NCI-H446 (cell line): Measurements from ENCODE around the gene RAD17.
"Not testable (repeated sequence)": the region's sequence is repeated elsewhere in the genome, so short reads cannot be mapped to it uniquely, and the experiment has no call there.

Source experiments
- DNase-seq, 2 experiments: peaks; one replicate each; lab custom pipeline; 2025; lab: John Stamatoyannopoulos, UW

The RAD17 gene

DNA sequence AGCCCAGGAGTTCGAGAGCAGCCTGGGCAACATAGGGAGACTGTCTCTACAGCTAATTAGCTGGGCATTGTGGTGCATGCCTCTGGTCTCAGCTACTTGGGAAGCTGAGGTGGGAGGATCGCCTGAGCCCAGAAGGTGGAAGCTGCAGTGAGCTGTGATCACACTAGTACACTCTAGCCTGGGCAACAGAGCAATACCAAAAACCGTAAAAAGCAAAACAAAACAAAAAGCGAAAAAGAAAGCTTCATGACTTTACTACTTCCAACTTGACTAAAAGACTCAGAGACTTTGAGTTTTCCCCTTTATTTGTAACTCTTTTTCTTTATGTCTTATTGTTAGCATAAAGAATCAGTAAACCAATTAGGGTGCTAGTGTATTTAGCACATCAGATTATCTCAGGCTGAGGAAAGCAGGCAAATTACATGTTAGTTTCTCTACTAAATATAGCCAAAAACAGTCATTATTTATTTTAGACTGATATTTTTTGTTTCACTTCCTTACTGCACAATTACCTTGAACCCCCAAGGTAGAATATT, 5.4 kb downstream of the RAD17 start:
- DNase-seq, result no peak

DNA sequence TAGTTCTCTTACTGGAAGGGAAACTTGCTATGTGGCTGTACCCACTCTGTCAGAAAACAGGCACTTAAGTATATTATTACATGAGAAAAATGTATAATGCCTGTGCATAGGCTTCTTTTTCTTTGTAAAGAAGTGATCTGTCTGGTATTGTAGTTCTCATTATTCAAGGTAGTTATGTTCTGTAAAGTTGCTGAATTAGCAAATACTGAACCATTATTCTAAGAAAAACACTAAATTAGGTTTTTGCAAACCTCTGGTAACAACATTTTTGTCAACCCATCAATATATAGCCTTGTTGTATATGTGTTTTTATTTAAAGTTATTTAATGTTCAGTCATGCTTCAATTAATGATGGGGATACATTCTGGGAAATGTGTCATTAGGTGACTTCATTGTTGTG, 8.8 kb downstream of the RAD17 start:
- DNase-seq, result no peak

DNA sequence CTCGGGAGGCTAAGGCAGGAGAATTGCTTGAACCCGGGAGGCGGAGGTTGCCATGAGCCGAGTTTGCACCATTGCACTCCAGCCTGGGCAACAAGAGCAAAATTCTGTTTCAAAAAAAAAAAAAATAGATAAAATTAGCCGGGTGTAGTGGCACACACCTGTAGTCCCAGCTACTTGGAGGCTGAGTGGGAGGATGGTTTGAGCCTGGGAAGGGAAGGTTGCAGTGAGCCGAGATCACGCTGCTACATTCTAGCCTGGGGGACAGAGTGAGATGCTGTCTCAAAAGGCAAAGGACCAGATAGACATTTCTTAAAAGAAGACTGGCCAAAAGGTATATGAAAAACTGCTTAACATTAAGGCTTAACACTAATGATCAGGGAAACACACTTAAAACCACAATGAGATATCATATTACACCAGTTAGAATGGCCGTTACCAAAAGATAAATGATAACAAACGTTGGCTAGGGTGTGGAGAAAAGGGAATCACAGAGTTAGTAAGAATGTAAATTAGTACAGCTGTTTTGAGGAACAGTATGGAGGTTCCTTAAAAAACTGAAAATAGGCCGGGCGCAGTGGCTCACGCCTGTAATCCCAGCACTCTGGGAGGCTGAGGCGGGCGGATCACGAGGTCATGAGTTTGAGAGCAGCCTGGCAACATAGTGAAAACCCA, 35.2 kb downstream of the RAD17 start:
- DNase-seq, result no peak

DNA sequence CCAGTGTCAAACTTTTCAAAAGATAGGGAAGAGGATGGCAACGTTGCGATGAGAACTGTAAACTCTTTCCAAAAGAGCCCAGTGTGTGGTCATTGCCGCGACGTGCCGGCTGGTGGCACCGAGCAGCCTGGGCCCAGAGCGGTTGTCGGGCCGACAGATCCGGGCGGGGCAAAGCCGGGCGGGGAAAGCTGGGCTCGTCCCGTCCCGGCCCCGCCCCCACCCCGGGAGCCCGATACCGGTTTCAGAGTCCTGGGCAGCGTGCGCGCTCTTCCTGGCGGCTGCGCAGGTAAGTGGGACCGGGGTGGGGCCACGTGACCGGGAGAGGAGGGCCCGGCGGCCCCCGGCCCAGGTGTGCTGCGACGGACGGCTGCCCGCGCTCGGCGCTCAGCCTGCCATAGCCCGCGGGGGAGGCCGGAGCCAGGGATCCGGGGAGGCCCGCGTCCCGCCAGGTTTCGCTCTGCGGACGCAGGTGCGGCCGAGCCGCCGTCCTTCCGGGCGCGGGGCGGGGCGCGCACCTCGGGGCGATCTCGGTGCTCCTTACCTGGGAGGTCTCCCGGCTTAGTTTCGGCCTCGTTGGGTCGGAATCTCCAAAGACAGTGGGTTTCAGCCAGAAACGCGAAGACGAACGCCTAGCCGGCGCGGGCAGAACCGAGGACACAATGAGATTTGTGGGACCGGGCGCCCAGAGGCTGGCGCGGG, 45.4 kb downstream of the RAD17 start, which contains the start of gene MARVELD2:
Gene MARVELD2, plus strand, starts transcription at position 232 of the 699 bp plus-strand sequence. CDS start 4,270 bp downstream, outside the sequence.
- DNase-seq, result no peak

DNA sequence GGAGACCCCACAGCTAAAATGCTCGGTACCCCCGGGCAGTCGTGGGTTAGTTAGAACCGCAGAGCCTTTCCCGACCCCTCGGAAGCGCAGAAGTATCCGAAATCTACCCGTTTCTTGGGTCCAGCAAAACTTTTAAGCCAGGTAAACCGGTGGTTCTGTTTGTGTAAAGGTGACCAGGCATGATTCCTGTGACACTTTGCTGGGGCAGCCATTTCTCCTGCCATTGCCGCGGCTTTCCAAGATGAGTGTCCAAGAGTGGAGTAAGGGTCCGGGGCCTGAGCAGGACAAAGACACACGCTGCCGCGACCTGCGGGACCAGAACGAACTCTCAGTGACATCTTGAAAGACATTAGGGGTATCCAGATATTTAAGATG, 46.0 kb downstream of the RAD17 start:
- DNase-seq, result no peak

DNA sequence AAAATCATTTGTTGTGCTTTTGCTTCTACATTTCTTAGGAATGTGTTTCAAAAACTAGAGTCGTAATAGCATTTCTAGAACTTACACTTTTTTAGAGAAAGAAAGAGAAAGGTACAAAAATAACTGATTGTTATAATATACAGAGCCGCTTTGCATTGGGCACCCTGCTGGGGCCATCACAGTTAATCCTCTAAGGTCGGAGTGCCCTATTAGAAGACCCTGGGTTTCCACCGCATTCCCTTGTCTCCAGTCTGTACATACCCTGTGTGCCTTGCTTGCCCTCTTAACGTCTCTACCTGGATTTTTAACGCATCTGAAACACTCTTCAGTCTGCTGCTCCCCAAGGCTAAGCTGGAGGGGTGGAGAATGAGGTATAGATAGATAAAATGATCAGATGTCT, 46.6 kb downstream of the RAD17 start:
- no peak for DNase-seq

DNA sequence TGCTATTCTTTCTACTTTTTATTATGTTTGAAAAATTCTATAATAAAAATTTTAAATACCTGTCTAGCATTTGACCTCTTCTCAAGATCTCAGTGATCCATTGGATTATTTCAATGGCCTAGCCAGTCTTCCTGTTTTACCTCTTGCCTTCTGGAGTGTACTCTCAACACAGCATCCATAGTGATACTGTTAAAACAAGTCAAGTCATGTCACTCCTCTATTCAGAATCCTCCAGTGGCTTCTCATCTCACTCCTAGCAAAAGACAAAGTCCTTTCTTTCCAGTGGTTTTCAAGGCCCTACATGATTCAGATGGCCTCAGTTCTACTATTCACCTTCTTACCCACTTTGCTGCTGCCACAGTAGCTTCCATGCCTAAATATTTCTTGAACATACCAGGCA, 47.1 kb downstream of the RAD17 start:
- DNase-seq, result no peak

DNA sequence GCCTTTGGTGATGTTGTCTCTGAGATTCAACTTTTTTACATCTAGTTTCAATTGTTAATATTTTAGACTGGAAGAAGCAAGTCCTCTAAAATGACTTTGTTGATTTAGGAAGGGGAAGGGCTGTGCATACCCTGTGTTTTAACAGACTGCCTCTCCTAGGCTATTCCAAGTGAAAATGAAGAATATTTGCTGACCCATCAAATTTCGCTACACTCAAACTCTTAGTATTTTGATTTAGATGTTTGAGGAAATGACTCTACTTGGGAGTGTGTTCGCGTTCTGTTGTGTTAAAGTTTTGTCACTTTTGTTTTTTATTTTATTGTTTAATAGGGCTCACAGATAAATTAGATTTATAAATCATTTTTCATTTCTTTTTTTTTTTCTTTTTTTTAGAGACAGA, 48.9 kb downstream of the RAD17 start:
- no peak for DNase-seq

DNA sequence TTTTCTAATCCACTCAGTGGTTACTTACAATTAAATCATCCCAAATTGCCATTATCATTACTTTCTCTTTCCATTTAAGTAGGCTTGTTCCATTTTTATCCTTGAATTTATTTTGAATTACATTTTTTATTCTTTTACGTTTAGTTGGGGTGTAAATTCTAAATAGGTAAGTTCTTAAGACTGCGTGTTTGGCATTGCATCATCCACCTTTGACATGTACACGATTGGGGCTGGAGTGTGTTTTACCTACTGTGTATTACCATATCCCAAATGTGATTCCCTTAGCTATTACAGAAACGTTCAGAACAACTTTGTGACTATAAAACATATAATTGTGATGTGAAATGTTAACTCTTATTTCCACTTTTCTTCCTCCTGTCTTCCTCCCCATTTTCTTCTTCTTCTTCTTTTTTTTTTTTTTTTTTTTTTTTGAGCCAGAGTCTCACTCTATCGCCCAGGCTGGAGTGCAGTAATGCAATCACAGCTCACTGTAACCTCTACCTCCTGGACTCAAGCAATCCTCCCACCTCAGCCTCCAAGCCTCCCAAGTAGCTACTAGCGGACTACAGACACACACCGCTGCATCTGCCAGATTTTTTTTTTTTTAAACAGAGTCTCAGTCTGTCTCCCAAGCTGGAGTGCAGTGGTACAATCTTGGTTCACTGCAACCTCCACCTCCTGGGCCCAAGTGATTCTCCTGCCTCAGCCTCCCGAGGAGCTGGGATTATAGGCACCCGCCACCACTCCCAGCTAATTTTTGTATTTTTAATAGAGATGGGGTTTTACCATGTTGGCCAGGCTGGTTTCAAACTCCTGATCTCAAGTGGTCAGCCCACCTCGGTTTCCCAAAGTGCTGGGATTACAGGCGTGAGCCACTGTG, 62.0 kb downstream of the RAD17 start:
- no peak for DNase-seq

DNA sequence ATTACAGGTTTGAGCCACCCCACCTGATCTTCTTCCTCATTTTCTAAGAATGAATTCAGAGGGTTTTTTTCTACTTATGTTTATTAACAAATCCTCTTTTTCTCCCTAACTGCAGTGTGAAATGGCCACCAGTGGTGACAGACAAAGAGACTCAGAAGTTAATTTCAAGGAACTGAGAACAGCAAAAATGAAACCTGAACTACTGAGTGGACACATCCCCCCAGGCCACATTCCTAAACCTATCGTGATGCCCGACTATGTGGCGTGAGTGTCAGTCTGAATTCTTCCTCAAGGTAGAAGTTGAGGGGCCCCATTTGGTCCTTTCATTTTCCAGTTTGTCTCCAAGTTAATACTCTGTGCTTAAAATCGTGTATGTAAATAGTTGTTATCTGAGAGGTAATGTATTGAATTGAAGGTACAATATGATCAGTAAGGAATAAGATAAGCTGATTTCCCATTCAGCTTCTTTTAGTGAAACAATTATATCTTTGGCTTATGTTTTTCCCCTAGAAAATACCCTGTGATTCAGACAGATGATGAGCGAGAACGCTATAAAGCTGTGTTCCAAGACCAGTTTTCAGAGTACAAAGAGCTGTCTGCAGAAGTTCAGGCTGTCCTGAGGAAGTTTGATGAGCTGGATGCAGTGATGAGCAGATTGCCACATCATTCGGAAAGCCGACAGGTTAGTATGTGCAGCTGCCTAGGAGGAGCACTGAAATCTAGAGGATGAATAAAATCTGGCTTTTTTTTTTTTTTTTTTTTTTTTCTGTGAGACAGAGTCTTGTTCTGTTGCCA, 63.0 kb downstream of the RAD17 start:
- no peak for DNase-seq

DNA sequence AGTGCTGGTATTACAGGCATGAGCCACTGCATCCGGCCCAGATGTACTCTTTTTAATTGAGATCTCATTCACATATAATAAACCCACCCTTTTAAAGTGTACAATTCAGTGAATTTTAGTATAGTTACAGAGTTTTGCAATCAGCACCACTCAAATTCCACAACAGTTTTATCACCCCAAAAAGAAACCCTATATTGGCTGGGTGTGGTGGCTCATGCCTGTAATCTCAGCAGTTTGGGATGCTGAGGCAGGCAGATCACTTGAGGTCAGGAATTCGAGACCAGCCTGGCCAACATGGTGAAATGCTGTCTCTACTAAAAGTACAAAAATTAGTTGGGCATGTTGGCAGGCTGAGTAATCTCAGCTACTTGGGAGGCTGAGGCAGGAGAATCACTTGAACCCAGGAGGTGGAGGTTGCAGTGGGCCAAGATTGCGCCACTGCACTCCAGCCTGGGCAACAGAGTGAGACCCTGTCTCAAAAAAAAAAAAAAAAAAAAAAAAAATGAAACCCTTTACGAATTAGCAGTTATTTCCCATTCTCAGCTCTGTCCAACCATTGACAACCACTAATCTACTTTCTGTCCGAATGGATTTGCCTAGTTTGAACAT, 65.8 kb downstream of the RAD17 start:
- DNase-seq, result not testable (repeated sequence)

DNA sequence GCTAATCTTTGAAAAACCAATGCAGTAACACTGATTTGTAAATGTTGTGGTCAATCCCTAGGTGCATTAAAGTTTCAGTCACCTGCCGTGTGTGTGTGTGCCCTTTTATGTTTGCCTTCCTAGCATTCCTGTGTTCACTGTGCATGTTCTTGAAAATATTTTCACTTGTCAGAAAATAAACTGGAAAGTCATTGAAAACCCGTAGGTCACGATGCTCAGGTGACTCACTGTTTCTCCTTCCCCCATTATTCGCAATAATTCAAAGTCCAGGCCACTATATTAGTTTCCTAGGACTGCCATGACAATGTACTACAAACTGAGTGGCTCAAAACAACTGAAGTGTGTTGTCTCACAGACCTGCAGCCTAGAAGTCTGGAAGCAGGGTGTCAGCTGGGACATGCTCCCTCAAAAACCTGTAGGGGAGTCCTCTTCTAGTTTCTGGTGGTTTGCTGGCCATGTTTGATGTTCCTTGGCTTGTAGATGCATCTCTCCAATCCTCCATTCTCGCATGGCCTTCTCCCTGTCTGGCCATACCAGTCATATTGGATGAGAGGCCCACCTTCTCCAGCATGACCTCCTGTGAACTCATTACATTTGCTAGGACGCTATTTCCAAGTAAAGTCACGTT, 74.6 kb downstream of the RAD17 start:
- DNase-seq, result no peak

DNA sequence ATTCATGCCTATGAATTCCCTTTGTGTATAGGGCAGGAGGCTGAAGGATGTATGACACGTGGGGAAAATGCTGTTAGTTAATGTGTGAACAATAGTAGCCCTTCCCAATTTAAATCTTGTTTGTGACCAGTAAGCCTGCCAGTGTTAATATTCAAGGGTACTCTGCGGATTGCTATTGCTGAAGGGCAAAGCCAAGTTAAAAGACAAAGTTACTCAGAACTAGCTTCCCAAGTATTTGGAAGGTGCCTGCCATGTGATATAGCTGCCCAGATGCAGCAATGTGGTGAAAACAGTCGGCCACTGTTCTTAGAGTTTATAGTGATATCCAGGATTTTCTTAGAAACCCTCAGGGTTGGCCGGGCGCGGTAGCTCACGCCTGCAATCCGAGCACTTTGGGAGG, 79.9 kb downstream of the RAD17 start:
- no peak for DNase-seq

DNA sequence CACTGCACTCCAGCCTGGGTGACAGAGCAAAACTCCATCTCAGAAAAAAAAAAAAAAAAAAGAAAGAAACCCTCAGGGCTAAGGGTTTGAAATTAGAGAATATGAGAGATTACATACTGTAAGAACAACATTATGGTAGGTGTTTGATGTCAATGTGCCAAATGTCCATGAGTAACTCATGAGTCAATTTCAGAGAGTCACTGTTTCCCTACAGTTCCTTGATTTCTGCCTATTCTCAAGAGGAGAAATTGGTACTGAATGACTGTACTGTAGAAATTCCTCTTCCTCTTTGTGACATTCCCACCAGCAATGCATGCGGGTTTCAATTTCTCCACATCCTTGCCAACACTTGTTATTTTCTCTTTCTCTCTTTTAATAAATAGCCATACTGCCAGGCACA, 80.5 kb downstream of the RAD17 start:
- DNase-seq, result no peak

DNA sequence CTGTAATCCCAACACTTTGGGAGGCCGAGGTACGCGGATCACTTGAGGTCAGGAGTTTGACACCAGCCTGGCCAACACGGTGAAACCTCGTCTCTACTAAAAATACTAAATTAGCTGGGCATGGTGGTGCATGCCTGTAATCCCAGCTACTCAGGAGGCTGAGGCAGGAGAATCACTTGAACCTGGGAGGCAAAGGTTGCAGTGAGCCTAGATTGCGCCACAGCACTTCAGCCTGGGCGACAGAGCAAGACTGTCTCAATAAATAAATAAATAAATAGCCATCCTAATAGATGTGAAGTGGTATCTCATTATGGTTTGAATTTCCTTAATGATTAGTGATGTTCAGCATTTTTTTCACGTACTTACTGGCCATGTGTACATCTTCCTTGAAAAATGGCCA, 80.9 kb downstream of the RAD17 start:
- DNase-seq, result not testable (repeated sequence)

DNA sequence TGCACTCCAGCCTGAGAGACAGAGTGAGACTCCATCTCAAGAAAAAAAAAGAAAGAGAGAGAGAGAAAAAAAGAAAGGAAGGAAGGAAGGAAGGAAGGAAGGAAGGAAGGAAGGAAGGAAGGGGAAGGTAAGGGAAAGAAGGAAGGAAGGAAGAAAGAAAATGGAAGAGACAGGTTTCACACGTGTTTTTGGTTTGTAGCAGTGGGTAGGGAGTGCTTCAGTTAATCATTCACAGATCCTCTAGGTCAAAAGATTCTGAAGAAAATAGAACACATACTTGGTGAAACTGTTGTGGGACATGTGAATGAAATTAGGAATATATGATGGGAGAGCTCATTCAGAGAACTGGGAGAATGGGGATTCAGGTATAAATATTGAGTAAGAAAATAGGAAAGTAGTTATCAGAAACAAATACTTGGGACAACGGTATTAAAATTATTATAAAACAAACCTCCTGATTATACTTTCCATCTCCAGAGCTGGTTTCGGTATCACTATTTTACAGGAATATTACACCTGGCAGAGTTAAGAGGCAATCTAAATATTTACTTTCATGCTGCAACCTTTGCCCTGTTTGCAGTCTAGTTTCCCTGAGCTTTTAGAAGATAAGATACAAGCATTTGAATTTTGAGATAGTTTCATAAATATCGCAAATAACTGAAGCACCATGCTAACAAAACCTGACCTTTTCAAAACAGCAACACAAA, 82.5 kb downstream of the RAD17 start:
- DNase-seq, result no peak

DNA sequence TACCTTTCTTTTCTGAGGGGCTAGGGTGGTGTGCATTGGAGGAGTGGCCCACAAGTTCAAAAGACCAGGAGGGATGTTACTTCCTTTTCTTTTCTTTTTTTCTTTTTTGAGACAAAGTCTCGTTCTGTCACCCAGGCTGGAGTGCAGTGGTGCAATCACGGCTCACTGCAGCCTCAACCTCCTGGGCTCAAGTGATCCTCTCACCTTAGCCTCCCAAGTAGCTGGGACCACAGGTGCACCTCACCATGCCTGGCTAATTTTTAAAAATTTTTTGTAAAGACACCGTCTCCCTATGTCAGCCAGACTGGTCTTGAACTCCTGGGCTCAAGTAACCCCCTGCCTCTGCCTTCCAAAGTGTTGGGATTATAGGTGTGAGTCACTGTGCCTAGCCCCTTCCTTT, 83.9 kb downstream of the RAD17 start:
- not testable (repeated sequence) for DNase-seq

DNA sequence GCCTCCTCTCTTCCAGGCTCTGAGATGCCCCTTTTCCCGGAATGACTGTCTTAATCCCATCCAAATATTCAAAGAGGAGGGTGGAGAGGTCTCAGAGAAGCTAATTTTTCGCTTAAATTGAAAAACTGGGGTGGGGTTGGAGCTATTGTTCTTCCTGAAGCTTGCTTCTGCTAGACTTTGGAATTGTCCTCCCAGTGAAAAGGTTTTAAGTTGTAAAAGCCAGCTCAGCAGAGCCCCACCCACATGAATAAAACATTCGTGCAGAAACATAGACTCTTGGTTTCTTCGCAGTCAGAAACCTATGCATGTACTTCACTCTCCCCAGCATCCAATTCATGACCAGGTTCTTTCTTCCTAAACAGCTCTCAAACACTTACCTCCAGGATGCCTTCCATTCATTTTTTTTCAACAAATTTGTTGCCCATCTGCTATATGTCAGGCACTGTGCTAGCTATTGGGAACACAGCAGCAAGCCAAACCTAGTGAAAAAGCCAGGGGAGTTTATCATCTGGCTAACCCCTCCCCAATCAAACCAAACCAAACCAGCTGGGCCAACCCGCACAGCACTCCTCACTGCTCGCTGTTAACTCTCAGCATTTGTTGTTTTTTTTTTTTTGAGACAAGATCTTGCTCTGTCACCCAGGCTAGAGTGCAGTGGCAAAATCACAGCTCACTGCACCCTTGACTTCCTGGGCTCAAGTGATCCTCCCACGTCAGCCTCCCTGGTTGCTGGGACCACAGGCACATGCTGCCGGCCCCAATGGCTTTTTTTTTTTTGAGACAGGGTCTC, 85.0 kb downstream of the RAD17 start:
- DNase-seq, result no peak

DNA sequence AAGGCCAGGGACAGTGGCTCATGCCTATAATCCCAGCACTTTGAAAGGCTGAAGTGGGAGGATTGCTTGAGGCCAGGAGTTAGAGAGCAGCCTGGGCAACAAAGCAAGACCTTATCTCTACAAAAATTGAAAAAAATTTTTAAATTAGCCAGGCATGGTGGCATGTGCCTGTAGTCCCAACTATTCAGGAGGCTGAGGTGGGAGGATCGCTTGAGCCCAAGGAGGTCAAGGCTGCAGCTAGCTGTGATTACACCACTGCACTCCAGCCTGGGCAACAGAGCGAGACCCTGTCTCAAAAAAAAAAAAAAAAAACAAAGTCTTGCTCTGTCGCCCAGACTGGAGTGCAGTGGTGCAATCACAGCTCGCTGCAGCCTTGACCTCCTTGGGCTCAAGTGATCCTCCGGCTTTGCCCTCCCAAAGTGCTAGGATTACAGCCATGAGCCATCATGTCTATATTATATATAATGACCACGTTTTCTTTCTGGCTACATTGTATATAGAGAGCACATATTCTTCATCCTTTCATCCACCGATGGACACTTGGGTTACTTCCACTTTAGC, 85.9 kb downstream of the RAD17 start:
- not testable (repeated sequence) for DNase-seq
